SU-DHL-6 (cell line): Measurements from ENCODE around the gene ITPR1.

Experiments used
- H2AFZ ChIP-seq: fragments of 200-600 bp; sonication (generic); 2 replicates; pipeline ENCODE4 v1.6.1; 2014; ENCODE audit warnings: low read depth, mild to moderate bottlenecking, moderate library complexity, mixed read lengths, antibody characterized with exemption, low read length; ENCODE audit not compliant: severe bottlenecking
- H3F3A ChIP-seq: fragments of 200-600 bp; shearing (Covaris generic); 2 replicates; pipeline ENCODE4 v1.6.0; 2016; ENCODE audit warnings: antibody characterized with exemption, mild to moderate bottlenecking; ENCODE audit not compliant: insufficient read depth
- H3K27ac ChIP-seq: fragments of 200-600 bp; sonication (generic); 2 replicates; pipeline ENCODE4 v1.5.1; 2016; ENCODE audit warnings: low read depth, mild to moderate bottlenecking, low read length, moderate library complexity, mixed read lengths
- H3K27me3 ChIP-seq: fragments of 200-600 bp; sonication (generic), shearing (Covaris generic); 2 replicates; pipeline ENCODE4 v1.6.0; 2014; ENCODE audit warnings: mild to moderate bottlenecking, low read length
- H3K36me3 ChIP-seq: fragments of 200-600 bp; sonication (generic); 2 replicates; pipeline ENCODE4 v1.6.1; 2014; ENCODE audit warnings: mild to moderate bottlenecking, low read length, mixed read lengths
- H3K4me2 ChIP-seq: fragments of 300-600, 200-600 bp; shearing (Covaris generic), sonication (generic); 2 replicates; pipeline ENCODE4 v1.6.0; 2014; ENCODE audit warnings: low read length, low read depth, mild to moderate bottlenecking; ENCODE audit not compliant: poor library complexity, severe bottlenecking
- H3K4me3 ChIP-seq: fragments of 200-600 bp; sonication (generic); 2 replicates; pipeline ENCODE4 v1.5.1; 2014; ENCODE audit warnings: antibody characterized with exemption, low read length, mild to moderate bottlenecking, mixed read lengths; ENCODE audit not compliant: insufficient read depth, poor library complexity, severe bottlenecking
- H3K79me2 ChIP-seq: fragments of 200-600 bp; sonication (generic); 2 replicates; pipeline ENCODE4 v1.6.1; 2014; ENCODE audit warnings: mild to moderate bottlenecking, low read length, moderate library complexity; ENCODE audit not compliant: insufficient read depth
- H3K9ac ChIP-seq: fragments of 200-600 bp; sonication (generic); 2 replicates; pipeline ENCODE4 v1.7.0; 2014; ENCODE audit warnings: mild to moderate bottlenecking, low read length
- H3K9me2 ChIP-seq: fragments of 200-600 bp; sonication (generic); replicated peaks from 2 replicates; pipeline ENCODE4 v1.6.1; 2014; ENCODE audit warnings: low read length; ENCODE audit not compliant: insufficient read depth
- H3K9me3 ChIP-seq: fragments of 200-600 bp; sonication (generic); 2 replicates; pipeline ENCODE4 v1.6.1; 2014; ENCODE audit warnings: low read length, mixed read lengths; ENCODE audit not compliant: insufficient read depth
- H4K20me1 ChIP-seq: fragments of 200-600 bp; sonication (generic); 2 replicates; pipeline ENCODE4 v1.6.1; 2014; ENCODE audit warnings: low read depth, mild to moderate bottlenecking, antibody characterized with exemption, low read length, moderate library complexity, mixed read lengths
- EZH2phosphoT487 ChIP-seq: fragments of 200-600 bp; sonication (generic), shearing (Covaris generic); conservative IDR thresholded peaks from 2 replicates; pipeline ENCODE4 v1.6.1; 2018; ENCODE audit warnings: mild to moderate bottlenecking, antibody characterized with exemption, low read length, moderate library complexity, mixed read lengths
- TF ChIP-seq, protein P1 (sequence below): fragments of 200-600 bp; sonication (generic); IDR thresholded peaks from one replicate; pipeline ENCODE4 v1.5.1; 2017; ENCODE audit warnings: antibody characterized with exemption, mild to moderate bottlenecking, low read length, moderate library complexity; ENCODE audit not compliant: insufficient read depth, poor library complexity, severe bottlenecking

ITPR1 gene

DNA sequence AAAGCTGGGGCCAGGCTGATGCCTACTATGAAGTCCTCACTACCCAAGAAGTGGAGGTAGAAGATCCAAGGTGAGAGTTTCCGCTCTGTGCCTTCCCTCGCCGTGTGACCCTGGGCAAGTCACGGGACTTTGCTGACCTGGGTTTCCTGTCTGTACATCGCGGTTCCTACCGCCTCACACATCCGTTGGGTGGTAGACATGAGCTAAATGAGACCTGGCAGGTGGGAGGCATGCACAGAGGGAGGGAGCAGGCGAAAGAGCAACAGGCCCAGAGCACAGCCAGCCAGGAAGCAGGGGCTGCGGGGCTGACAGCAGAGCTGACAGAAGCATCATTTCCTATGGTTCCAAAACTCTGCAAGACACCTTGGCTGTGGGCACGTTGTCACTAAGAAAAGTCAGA is 328.8 kb downstream of the ITPR1 start:
- H3K9me3 ChIP-seq, result no peaks in the 10 kb centered on the region
- H3K79me2 ChIP-seq, result no peaks in the 10 kb centered on the region
- no peak overlapping the region for H3K27ac ChIP-seq
- no peaks in the 10 kb centered on the region for H3K9me2 ChIP-seq
- H2AFZ ChIP-seq, result no peak overlapping the region
- no peak overlapping the region for H3K4me2 ChIP-seq
- TF ChIP-seq, protein P1, sequence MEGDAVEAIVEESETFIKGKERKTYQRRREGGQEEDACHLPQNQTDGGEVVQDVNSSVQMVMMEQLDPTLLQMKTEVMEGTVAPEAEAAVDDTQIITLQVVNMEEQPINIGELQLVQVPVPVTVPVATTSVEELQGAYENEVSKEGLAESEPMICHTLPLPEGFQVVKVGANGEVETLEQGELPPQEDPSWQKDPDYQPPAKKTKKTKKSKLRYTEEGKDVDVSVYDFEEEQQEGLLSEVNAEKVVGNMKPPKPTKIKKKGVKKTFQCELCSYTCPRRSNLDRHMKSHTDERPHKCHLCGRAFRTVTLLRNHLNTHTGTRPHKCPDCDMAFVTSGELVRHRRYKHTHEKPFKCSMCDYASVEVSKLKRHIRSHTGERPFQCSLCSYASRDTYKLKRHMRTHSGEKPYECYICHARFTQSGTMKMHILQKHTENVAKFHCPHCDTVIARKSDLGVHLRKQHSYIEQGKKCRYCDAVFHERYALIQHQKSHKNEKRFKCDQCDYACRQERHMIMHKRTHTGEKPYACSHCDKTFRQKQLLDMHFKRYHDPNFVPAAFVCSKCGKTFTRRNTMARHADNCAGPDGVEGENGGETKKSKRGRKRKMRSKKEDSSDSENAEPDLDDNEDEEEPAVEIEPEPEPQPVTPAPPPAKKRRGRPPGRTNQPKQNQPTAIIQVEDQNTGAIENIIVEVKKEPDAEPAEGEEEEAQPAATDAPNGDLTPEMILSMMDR, result no peak
- no peak for TF ChIP-seq EZH2phosphoT487
- no peaks in the 10 kb centered on the region for H3K27me3 ChIP-seq
- H3F3A ChIP-seq, result no peaks in the 10 kb centered on the region
- no peaks in the 10 kb centered on the region for H3K36me3 ChIP-seq
- H3K4me3 ChIP-seq, result no peak overlapping the region
- H4K20me1 ChIP-seq, result no peaks in the 10 kb centered on the region
- H3K9ac ChIP-seq, result no peak overlapping the region

DNA sequence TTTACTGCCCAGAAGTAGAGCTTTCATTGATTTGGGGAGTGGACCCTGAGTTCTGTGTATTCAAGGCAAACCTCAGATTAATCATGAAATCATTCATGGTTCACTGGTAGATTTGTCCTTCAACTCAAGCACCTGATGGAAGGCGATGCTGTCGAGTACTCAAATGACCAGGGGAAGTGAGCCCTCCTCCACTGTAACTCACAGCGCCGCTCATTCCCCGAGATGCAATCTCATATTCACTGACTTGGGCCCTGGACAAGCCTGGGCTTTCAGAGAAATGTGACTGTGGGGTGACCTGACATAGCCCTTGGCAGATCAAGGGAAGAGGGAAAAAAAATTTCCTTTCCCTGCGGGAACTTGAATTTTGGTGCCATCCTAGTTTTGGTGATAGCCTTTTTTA is 329.4 kb downstream of the ITPR1 start:
- Histone ChIP-seq H3F3A (no peaks in the 10 kb centered on the region), H3K27ac (no peak overlapping the region), H3K79me2 (no peaks in the 10 kb centered on the region), H3K4me3 (no peak overlapping the region), H3K36me3 (no peaks in the 10 kb centered on the region), H3K9ac (no peak overlapping the region), H3K4me2 (no peak overlapping the region), H3K27me3 (no peaks in the 10 kb centered on the region), H3K9me2 (no peaks in the 10 kb centered on the region), H3K9me3 (no peaks in the 10 kb centered on the region), H4K20me1 (no peaks in the 10 kb centered on the region), H2AFZ (no peak overlapping the region)
- TF ChIP-seq, protein P1, result no peak
- no peak for TF ChIP-seq EZH2phosphoT487

DNA sequence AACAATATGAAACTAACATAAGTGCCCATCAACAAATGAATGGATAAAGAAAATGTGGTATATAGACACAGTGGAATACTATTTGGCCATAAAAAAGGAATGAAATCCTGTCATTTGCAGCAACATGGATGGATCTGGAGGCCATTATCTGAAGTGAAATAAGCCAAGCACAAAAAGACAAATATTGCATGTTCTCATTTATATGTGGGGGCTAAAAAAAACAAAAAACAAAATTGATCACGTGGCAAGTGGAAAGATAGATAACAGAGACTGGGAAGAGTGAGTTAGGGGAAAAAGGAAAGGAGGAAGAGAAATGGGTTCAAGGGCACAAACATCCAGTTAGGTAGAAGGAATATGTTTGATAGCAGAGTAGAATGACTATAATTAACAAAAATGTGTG is 330.2 kb downstream of the ITPR1 start:
- H3K27ac ChIP-seq, result no peak overlapping the region

More for the DNA sequence above, 330.2 kb downstream of the ITPR1 start:
- Histone ChIP-seq H3K36me3 (no peaks in the 10 kb centered on the region), H4K20me1 (no peaks in the 10 kb centered on the region), H3K4me3 (no peak overlapping the region), H3K9me3 (no peaks in the 10 kb centered on the region), H3K9ac (no peak overlapping the region), H2AFZ (no peak overlapping the region), H3F3A (no peaks in the 10 kb centered on the region), H3K79me2 (no peaks in the 10 kb centered on the region), H3K9me2 (no peaks in the 10 kb centered on the region), H3K4me2 (no peak overlapping the region), H3K27me3 (no peaks in the 10 kb centered on the region)
- TF ChIP-seq, protein P1, result no peak
- TF ChIP-seq EZH2phosphoT487, result no peak
